ENCODE measurements around the gene KHDRBS2.

The KHDRBS2 gene

DNA sequence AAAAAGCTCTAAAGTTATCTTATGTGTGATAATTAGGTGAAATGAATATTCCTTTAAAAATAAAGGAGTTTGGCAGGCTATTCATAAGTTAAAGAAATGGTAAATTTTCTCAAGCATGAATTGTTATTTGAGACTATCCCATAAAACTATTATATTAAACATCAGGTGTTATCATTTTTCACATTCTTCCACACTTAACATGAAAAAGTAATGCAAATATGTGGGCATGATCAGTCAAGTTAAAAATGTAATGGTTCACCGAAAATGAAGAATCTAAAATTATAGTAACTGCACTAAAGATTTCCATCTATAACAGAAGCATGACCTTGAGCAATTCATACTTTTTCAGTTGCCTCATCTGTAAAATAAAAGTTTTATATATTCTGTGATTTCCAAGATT is 110.8 kb downstream of the KHDRBS2 start:
- no peak for DNase-seq (ENCODE audit: low read depth in 2 of 2)

DNA sequence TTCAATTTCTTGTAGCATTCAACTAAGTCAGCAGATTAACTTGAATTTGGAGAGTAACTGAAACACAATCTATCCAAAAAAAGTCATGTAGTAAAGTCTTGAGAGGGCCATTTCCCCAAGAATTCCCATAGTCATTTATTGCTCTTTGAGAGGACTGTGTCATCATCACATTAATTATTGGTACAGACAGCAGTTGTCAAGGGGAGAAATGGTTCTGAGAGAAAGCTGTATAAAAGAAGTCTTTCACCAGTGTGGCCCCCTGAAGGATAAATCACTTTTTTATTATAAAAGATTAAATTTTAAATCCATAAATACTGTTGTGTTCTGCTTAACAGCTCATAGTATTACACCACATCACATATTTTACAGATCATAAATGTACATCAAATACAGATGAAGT is 111.5 kb downstream of the KHDRBS2 start:
- DNase-seq (ENCODE audit: low read depth in 2 of 2): no peak

DNA sequence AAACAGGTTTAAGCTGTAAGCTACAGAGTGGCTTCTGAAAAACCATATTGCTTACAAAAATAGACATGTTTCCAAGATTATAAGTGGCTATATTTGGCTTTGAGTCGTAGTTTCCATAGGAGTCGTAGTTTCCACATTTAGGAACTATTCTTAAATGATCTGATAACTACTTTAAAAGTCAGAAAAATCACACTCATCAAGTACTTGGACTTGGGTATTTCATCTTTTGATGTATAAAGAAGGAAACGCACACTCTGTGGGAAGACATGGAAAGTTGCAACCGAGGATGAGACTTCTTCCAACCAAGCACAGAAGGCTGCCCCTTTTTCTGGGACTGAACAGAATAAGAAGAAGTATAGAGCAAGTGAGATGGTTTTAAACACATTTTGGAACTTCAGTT is 118.3 kb downstream of the KHDRBS2 start:
- DNase-seq (ENCODE audit: low read depth in 2 of 2): no peak

DNA sequence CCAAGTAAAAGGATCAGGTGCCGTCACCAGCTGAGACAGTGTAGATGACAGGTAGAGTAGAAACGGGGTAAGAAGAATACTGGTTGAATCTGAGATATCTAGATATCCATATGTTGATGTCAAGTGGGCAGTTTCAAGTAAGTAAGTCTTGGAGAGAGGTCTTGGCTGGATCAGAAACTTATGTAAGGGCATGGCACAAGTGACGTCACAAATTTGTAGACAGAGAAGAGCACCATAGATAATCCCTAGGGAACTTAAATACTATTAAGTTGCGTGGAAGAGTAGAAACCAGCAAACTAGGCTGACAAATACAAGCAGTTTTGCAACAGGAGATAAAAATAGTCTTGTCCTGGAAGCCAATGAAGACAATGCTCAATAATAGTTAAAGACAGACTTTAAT is 123.2 kb downstream of the KHDRBS2 start:
- no peak for DNase-seq (ENCODE audit: low read depth in 2 of 2)

DNA sequence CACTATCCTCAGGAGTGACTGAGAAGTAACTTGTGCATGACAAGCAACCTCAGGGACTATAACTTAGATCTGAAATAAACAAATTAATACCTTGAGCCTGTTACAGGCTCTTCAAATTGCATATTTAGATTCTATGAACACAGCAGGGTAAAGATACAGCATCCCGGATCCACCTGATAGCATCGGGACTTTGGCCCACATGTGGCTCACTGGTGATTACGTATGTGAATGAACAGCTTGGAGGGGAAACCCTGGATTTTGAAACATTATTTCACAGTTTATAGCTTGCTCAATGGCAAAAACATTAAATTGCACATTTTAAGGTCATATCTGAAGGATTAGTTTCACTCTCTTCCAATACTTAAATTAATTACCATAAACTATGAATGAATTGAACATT is 133.2 kb downstream of the KHDRBS2 start:
- no peak for DNase-seq (ENCODE audit: low read depth in 2 of 2)

DNA sequence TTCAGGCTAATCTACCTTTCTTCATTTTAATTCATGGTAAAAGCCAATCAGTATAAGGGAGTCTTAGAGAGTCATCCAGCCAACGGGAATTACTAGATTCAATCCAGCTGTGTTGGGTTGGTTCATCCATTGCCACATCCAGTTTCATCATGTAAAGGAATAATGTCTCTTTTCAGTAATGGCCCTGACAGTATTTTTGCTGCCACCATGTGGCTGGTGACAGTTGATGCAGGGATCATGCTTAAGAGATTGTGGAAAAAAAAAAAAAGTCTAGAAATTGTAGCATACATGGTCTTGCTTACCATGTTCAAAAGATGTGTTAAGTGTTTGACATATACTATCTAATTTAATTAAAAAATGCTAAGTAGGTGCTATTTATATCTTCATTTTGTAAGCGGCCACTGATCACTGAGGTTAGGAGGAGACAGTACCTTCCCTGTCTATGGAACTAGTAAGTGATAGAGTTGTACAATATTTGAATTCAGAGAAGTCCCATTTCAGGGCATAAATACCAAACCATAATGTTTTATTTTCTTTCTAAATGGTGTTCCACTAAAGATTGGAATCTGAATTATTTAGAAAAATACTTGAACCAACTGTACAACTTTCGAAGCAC is 135.9 kb downstream of the KHDRBS2 start:
- no peak for DNase-seq (ENCODE audit: low read depth in 2 of 2)

DNA sequence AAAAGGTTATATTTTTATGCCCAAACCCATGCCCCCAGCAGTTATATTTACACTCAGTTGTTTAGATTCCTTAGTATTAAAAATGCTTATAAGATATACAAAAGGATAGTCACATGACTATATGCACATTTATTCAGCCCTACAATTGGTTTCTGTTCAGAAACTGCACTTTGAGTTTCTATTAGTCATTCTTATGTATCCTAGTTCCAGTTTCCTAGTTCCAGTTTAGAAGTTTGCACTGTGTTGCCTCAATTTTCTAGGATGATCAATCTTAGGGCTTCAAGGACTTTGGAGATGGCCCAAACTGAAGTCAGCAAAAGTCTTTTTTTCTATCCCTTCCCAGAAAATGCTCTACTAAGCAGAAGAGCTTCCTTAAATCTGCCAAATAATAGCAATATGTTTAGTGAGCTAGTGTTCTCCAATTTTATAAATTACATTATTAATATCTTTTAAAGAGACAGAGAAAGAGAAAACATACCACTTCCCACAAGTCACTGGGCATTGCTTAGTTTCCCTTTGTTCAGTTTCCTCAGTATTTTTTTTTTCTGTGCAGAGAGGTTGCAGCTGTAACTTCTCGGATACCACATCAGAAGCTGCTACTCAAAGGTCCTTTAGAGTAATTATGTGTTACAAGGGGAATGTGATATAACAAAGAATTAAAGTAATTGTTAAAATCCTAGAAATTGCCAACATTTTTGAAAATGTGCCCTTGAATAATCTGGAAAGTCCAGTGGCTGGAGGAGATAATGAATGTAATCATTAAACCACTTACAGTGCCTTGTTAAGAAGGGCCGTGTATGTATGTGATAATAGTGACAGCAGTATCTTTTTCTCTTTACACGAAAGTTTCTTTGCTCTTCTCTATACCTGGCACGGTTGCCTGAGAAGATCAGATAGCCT is 138.8 kb downstream of the KHDRBS2 start:
- DNase-seq (ENCODE audit: low read depth in 2 of 2): no peak

DNA sequence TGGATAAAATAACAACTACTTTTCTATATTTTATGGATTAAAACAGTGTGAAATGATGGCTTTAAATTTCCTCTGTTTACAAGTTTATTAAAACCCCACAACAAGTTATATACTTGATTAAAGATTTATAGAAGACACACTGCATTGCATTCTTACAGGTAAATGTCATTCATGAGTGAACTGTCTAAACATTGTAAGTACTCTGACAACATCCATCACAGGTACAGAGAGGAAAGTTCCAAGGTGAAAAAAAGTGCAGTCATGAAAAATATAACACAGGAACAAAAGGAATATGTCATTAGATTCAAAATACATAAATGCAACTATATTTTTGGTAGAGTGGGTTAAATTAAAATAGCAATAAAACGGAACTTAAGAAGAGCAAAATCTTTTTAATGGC is 156.9 kb downstream of the KHDRBS2 start:
- DNase-seq (ENCODE audit: low read depth in 2 of 2): no peak

DNA sequence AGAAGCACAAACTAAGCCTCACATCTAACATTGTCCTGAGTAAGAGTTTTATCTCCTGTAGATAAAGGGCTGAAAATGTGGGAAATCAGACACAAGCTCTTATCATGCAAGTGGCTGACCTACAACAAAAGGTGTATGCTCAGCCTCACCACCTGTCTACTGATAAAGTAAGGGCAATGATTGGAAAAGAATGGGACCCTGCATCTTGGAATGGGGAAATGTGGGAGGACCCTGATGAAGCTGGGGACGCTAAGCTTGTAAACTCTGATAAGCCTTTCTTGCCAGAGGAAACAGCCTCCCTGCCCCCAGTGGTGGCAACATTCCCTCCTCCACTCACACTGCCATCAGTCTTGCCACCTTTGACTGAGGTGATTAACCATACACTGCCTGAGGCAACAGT is 166.6 kb downstream of the KHDRBS2 start:
- no peak for DNase-seq (ENCODE audit: low read depth in 2 of 2)

DNA sequence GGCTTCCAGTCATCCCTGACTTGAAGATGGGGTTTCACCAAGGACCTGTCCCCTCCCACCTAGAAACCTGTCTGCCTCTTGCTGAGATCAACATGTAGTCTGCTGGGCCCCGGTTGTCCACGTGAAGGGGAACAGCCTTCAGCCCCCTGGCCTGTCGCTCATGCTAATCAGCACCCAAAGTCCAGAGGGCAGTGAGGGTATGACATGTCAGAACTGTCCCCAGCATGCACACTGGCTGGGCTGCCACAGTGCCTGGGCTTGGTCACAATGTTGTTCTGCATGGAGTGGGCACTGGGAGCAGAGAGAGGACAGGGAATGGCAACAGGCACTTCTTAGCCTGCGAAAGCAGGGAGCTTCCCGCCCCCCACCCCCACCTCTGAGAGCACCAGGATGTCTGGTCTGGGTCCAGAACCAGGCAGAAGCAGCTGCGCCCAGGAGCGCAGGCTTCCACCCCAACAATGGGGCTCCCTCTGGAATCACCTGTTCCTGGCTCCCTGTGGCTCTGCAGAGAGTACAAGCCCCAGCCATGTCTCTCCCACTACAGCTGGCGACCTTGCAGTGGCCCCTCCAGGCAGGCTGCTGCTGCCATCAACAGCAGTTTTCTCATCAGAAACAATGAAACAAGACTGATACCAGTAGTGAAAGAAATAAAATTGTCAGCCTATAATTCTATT is 182.7 kb downstream of the KHDRBS2 start:
- DNase-seq (ENCODE audit: low read depth in 2 of 2): no peak

DNA sequence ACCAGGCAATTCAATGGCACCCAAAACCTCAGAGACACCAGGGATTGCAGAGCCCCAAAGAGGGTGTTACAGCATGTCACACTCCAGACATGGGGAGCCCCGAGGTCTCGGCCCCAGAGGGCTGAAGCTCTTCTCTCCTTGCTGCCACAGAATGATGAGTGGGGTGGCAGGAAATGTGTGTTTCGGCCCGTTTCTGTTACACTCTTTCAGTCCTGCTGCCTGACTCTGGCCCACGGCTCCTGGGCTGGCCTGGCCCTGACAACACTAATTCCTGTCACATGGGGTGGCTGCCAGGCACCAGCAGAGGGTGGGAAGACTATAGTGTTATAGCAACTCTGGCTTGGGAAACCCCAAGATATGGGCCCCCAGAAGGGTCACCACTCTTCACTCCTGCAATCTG is 183.6 kb downstream of the KHDRBS2 start:
- DNase-seq (ENCODE audit: low read depth in 2 of 2): no peak

DNA sequence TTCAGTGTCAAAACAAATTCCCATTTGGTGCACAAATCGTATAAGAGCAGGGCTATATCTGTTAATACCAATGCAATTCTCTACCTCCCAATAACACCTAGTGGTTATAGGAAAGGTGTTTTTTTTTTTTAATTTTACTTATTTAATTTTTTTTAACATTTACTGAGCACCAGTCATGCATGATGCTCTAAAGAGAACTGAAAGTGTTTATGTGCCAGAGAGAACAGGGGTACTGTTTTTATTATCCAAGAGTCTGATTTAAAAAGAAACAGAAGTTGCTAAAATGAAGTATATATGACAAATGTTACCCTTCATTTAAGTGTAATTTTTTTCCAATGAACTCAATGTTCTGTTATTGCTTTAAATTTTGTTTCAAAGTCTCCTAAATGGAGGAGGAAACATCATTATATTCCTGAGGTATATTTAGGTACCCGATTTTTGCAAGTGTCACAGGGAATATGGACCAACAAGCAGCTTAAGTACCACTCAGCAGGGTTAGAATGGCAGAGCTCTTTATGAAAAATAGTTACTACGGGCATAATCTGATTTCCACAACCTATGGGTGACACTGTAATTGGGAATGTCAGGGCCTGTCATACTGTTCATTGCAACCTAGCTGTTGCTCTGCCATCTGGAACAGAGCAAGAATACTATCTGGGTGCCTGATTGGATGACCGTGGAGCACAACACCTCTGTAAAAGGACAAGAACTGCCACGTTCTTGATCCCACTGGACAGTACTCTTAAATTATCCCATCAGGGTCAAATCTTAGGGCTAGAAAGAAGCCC is 195.4 kb downstream of the KHDRBS2 start:
- DNase-seq (ENCODE audit: low read depth in 2 of 2): no peak

DNA sequence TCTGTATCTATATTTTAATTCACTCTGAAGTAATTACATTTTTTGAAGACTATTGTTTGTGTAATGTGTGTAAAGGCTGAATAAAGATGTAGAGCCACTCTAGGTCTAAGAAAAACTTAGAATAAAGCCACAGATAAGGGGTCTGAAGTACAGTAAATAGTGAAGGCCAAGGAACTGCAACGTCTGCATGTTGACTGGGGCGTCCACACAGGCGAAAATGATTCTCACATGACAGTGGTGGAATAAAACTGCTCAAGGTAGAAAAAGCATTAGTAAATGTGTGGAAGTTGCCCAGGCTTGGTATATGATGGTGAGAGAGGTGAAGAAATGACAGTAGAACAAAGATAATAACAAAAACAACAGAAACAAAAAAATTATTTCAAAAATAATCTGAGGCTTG is 196.2 kb downstream of the KHDRBS2 start:
- no peak for DNase-seq (ENCODE audit: low read depth in 2 of 2)

DNA sequence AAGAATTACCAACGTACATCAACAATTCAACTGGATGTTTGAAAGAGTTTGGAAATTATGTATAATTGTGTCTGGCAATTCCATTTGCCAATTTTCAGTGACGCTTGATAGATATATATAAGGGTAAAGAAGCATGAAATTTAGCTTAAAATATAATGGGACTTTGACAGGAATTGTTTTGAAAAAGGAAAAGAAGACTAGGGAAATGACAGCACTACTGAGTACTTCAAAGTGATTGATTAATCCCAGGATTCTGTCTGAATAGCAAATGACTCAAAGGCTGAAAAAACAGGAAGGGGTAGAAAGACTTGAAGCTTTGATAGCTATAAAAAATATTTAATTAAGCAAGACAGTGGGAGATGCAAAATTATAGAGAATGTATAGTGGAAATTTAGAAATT is 200.0 kb downstream of the KHDRBS2 start:
- DNase-seq (ENCODE audit: low read depth in 2 of 2): no peak

DNA sequence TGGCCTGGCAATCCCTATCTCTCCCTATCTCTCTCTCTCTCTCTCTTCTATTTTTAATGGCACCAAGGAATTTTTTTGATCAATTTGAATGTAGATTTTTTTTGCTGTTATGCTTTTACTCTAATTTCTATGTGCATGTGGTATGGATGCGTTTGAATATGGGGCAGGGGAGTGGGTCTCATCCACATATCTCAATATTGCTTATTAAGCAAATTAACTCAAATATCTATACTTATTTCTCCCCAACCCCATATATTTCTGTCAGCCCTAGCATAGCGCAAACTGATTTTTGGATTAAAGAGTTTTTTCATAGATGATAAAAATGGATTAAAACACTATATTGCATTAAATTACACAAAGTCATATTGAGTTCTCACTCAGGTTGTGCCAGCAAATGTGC is 210.2 kb downstream of the KHDRBS2 start:
- no peak for DNase-seq (ENCODE audit: low read depth in 2 of 2)

DNA sequence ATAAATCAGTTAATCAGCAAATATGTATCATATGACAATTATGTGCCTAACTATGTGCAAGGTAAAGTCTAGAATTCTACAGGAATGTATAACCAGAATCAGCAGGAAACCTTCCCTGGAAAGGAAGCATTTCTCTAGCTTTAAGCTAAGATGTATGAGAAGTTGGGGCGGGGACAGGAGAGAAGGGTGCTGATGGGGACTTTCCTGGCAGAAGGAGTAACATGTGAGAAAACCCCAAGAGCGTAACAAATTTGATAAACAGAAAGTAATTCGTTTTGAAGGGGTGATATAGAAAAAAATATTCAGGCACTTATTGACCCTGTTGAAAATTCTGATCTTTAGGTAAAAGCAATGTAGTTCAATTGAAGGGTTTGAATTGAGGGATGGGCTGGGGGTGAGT is 226.1 kb downstream of the KHDRBS2 start:
- no peak for DNase-seq (ENCODE audit: low read depth in 2 of 2)

DNA sequence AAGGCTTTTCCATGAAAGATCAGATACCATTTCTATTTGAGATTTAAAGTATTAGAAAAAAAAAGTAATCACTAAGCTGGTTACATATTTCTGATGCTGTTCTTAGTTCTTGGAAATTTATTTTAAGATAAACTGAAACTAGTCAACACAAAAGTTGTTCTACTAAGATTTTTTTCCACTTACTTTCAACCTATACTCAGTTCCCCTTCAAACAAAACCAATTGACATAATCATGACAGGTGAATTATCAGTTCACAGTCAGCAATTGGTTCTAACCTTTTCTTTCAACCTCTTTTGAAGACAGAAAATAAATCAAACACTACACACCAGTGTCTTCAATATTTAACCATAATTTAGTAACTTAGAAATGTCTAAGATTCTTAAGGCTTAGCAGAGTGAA is 228.7 kb downstream of the KHDRBS2 start:
- no peak for DNase-seq (ENCODE audit: low read depth in 2 of 2)

DNA sequence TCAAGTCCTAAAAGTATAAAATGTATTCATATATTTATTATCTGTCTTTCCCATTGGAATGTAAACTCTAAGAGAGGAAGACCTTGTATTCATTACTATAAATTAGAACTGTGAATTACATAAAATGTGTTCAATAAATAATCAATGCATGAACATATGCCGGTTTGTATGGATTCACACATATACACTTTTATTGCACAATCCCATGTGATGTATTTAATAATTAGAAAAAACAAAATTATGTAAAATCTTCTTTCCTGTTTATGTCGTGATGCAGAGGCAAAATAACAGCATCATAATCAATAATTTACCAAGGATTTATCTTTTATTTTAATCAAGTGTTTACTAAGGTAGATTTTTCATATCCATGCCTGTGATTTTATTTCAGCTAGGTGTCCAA is 240.5 kb downstream of the KHDRBS2 start:
- DNase-seq (ENCODE audit: low read depth in 2 of 2): no peak

DNA sequence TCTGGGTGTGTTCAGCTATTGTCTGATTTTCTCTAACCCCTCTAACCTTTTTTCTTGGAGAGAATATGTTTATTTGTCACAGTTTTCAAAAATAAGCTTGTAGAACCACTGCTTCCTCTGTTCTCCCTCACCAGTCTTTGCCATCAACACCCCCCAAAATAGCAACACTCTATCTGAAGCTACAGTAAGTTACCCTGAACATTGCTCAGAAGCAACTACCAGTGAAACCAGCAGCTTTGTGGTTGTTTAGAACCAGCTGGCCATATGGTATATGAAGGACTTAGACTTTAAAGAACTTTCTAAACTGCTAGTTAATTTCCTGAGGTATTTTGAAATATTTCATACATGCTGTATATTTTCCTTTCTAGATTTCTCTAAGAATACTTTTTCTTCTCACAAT is 242.9 kb downstream of the KHDRBS2 start:
- DNase-seq (ENCODE audit: low read depth in 2 of 2): no peak

DNA sequence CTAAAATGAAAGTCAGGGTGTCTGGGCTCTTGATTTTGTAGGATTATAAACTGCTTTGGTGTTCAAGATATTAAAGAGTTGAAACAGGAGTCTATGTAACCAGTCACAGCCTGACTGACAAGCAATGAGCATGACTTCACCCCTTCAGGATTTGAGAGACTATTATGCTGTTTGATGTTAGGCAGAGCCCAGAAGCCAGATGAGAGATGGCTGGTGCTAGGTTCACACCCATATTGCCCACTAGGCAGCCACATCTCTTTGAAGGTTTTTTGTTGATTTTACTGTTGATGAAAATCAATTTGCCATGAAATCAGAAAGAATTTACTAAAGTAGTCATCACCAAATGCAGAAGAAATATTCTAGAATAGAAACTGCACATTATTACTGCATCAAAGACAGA is 243.6 kb downstream of the KHDRBS2 start:
- DNase-seq (ENCODE audit: low read depth in 2 of 2): no peak

DNA sequence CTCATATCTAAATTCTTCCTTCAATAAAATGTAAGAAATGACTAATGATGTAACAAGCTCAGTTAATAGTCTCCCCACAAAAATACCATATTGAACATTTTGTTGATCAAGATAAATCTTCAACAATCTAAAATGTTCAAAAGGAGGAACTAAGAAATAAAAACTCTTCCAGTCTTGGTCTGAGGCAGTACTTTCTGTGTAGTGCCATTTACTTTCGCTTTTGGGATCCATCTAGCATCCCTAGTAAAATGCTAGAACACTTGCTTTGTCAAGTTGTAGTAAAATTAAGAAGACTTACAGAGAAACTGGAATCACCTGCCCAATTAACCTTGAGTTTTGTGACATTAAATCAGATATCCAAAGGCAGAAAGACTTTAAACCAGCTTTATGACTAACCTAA is 246.4 kb downstream of the KHDRBS2 start:
- DNase-seq (ENCODE audit: low read depth in 2 of 2): no peak

DNA sequence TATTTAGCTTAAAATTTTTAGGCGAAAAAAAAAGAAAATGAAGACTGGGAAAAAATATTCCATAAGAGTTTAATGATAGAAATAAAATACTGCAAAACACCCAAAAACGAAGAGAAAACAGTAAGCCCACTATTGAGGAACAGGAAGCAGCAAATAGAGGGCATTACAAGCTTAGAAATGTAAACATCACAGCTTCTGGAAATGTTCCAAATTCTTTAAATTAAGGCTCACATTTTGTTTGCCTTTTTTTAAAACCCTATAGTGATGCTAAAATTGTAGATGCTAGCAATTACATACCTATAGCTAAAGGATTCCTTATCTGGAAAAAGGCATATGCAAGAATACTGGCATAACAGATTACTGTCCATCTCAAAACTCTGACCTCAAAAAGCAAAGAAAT is 248.6 kb downstream of the KHDRBS2 start:
- no peak for DNase-seq (ENCODE audit: low read depth in 2 of 2)

All from stimulated activated CD4-positive, alpha-beta T cell treated with anti-CD3 and anti-CD28 coated beads, Interleukin-12 subunit alpha, Interleukin-12 subunit beta, amount 100 ng/mL, for 24 hours (primary cell).